ENCODE data around the gene CDH19. TPM values are rescaled to one million over a fixed set of nuclear protein-coding genes. Genes with fewer than 3 reads are reported as not detected.

CDH19 gene
- 0.92 TPM for polyA plus RNA-seq (ENCODE audit: insufficient read length)

- DNase-seq, result no peak
These were observed at the start of gene CDH19 for GRCh38 chr18:66603941-66604627. Gene CDH19 (minus strand): TSS chr18:66604090. CDS start chr18:66572204, 31,886 bp downstream.

GRCh38 chr18:66647671-66648070, 43.8 kb upstream of the CDH19 start:
- no peak for DNase-seq

DNA sequence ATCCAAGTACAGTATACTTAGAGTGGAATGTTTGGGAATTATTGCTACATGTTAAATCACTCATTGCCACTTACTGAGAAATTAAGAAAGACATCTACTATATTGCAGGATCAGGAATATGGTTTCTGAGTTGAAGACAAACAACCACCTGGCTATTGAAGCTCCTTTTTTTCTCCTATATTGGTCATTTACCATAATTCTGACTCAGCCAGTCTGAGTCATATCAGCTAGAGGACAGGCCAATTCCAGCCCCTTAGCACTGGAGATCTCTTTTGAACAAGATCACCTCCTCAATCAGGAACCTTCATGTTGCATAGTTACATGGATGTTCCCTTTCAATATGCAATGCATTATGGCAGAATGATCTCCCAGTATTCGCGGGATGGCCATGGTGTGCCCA, 42.7 kb upstream of the CDH19 start:
- no peak for DNase-seq

- no peak for DNase-seq
These were observed 42.1 kb upstream of the CDH19 start for GRCh38 chr18:66645983-66646382.

DNA sequence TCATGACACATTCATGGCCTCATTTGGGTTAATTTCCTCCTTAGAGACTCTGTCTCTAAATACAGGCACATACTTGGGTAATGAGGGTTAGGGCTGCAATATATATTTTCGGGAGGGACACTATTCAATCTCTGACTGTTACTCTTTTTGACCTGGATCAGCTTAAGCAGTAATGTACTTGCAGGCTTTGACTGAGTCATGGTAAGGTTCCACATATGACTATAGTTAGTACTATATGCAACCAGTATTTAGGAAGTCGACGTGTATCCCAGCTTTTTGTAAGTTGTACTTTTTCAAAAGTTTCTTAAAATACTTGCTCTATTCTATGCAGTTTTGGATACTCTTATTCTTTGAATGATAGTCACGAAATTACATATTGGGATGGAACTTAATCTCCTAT, 37.2 kb upstream of the CDH19 start:
- DNase-seq, result no peak

GRCh38 chr18:66640431-66640830, 36.5 kb upstream of the CDH19 start:
- peak; percentile 3 for DNase-seq

GRCh38 chr18:66638856-66639629, 35.2 kb upstream of the CDH19 start:
- no peak for DNase-seq

DNA sequence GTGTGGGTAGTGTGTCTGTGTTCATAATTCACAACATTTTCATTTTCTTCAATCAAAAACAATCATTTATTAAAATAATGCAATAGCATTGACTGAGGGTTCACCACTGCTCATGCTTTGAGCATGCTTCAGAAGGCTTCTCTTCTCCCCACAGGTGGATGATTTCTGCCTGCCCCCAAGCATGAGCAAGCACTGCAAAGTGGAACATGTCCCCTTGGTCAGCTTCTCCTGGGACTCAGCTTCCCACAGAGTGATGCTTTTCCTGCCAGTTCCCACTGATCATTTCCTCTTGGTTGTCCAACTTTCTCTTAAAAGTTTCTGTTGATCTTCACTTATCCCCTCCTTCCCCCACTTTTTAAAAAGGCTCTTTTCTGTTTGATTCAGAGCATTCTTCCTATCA, 31.5 kb upstream of the CDH19 start:
- DNase-seq, result no peak

GRCh38 chr18:66632756-66633155, 28.9 kb upstream of the CDH19 start:
- DNase-seq, result no peak

- DNase-seq, result no peak
These were observed 26.9 kb upstream of the CDH19 start for GRCh38 chr18:66630831-66631230.

DNA sequence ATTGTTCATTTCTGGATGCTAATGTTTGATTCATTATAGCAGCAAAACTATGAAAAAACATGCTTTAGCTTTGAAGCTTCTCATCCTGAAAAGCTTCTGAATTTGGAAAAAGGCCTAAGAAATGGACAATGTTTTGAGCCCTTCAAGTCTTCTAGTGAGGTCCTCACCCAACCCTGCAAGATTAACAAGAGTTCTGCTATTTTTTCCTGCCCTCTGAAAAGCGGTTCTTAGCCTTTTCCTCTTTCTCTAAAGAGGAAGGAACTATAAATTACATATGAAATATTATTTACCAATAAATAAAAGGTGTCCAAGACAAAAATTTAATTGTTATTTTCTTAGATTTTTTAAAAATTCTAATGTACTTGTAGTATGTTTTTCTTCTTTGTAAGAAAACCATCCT, 19.9 kb upstream of the CDH19 start:
- DNase-seq, result no peak

DNA sequence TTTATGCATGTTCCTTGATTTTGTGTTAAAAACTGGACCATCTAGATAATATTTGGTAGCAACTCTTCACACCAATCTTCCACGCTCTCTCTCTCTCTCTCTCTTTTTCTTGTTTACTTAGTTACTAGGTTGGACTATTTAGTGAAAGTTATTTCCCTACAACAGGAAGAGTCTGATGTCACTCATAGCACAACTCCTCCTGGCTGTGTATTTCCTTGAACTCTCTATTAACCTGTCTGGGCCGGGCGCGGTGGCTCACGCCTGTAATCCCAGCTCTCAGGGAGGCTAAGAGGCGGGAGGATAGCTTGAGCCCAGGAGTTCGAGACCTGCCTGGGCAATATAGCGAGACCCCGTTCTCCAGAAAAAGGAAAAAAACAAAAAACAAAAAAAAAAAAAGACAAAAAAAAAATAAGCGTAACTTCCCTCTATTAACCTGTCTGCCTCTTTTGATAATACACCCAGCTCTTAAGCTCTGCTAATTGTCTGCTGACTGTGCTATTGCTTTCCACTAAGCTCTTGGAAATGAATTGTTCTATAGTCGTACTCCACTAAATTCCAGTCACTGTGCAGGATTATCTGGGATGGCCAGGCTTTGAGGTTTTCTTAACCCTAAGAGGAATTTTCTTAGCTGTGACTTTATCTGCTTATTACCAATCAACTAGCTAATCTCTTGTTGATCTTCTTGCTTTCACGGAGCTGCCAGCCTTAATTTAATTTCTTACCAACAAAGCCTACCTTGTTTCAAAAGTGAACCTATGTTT, 18.1 kb upstream of the CDH19 start:
- DNase-seq, result no peak

DNA sequence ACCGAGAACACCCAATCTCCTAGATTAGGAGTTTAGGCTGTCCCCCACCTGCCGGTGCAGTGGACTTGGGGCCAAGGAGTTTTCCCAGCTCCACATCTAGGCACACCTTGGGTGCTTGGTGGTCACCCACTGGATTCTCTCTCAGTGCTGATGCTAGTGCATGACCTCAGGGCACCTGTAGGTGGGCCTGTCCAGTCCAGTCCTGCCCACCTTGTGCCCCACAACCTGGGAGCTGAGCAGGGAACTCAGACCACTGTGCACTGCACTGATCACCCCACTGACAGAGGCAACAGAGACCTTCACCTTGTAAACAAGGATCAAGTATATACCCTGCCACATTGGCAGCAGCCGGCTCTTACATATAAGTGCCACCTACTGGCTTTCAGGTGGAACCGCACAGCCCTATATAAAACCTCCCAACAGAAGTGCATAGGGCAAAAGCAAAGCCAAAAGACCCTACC, 12.7 kb upstream of the CDH19 start:
- DNase-seq, result no peak

DNA sequence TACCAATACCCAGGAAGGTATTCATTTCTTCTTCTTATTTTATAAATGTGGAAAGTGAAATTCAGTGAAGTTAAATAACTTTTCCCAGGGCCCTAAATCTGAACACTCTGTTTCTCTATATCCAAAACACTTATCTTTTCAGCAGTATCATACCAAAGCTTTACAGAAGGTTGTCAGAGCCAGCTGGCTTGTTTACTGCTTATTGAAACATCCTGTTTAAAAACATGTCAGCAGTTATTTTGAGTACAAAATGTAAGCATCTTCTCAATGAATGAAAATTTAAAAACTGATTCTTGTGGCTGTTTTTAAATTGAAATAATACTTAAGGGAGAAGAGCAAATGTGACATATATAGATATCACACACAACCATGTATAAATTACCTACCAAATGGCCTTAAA, 11.3 kb upstream of the CDH19 start:
- no peak for DNase-seq

GRCh38 chr18:66607632-66608031, 3.7 kb upstream of the CDH19 start:
- DNase-seq, result no peak

DNA sequence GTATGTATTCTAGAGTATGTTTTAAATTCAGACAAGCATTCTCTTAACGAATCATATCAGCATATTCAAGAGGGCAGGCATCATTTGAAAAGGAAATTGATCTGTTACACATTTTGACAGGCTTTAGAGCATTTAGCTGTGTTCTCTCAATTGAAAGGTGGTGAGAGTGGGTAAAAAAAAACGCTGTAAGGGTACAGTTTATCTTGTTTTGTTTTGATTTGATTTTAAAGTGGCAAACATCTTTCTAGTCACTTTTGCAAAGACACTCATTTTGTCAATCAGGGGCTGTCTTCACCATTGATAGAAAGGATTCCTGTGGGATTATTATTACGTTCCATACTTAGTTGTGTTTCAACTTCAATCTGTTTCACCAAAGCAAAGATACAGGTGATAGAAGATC, 2.2 kb downstream of the CDH19 start:
- DNase-seq, result no peak

GRCh38 chr18:66599190-66599589, 4.7 kb downstream of the CDH19 start:
- no peak for DNase-seq

- DNase-seq, result no peak
These were observed 16.5 kb downstream of the CDH19 start for GRCh38 chr18:66587430-66587829.

GRCh38 chr18:66582211-66582610, 21.7 kb downstream of the CDH19 start:
- DNase-seq, result no peak

- DNase-seq, result no peak
These were observed 28.6 kb downstream of the CDH19 start for GRCh38 chr18:66575263-66575662.

GRCh38 chr18:66571845-66572244, 32.0 kb downstream of the CDH19 start:
- no peak for DNase-seq

DNA sequence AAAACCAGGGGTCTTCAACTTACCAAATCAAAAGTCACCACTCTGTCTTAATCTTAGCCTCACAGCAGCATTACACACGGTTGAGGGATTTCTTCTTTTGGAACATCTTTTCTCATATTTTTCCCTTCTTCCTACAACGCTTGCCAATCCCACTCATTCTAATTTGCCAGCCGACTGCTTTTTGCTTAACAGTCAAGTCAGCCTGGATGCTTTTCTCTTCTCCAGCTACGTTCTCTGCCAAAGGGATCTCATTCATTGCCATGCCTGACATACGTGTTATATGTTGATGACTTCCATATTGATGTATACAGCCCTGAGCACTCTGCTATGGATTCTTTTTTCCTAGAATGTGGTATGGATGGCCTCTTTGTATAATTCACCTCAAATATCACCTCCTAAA, 37.3 kb downstream of the CDH19 start:
- DNase-seq, result no peak

GRCh38 chr18:66564236-66564635, 39.7 kb downstream of the CDH19 start:
- no peak for DNase-seq

All from hindlimb muscle (tissue), 1 donor.